Suprapubic skin (tissue), 4 donors: ENCODE measurements around the gene SH3RF1.

Source experiments
- CTCF ChIP-seq, 2 donors: fragments of 200-600 bp in 1 of 2; fragments of 450-650 bp in 1 of 2; sonication (generic) in 1 of 2; IDR thresholded peaks; one replicate each; pipeline ENCODE4 v1.5.1; 2016 to 2019; ENCODE audit warnings: antibody characterized with exemption in 2 of 2, mild to moderate bottlenecking in 1 of 2, moderate library complexity in 1 of 2
- EP300 ChIP-seq: sonication (generic); formaldehyde crosslinking; IDR thresholded peaks from one replicate; pipeline ENCODE4 v1.6.1; 2017; ENCODE audit warnings: antibody characterized with exemption
- POLR2A ChIP-seq, 2 donors: fragments of 450-650 bp; IDR thresholded peaks; one replicate each; pipeline ENCODE4 v1.6.1; 2017; ENCODE audit warnings: antibody characterized with exemption in 2 of 2, mild to moderate bottlenecking in 2 of 2, moderate library complexity in 2 of 2
- POLR2AphosphoS5 ChIP-seq, 3 donors: sonication (generic); formaldehyde crosslinking; IDR thresholded peaks; one replicate each; pipeline ENCODE4 v1.6.1; 2017; ENCODE audit warnings: antibody characterized with exemption in 3 of 3

- TF ChIP-seq POLR2A (IDR thresholded peaks at IDR 0.05) (no peak), CTCF (IDR thresholded peaks at IDR 0.05) (no peak), POLR2AphosphoS5 (IDR thresholded peaks at IDR 0.05) (no peak), EP300 (no peak)
Measured at GRCh38 chr4:169229571-169230028, 41.2 kb downstream of the SH3RF1 start.
